HEK293 (cell line): ENCODE measurements around the gene ADAMTS9.

Source experiments
- GFI1B ChIP-seq: fragments of 450-650 bp; formaldehyde crosslinking; IDR thresholded peaks from 2 replicates; pipeline ENCODE4 v1.5.1; 2016; ENCODE audit warnings: missing biosample characterization, missing genetic modification characterization
- GLI2 ChIP-seq: fragments of 450-650 bp; formaldehyde crosslinking; IDR thresholded peaks from 2 replicates; pipeline ENCODE4; 2017; ENCODE audit warnings: missing biosample characterization, missing genetic modification characterization, low read depth, borderline replicate concordance
- HOXA7 ChIP-seq: sonication (generic); formaldehyde crosslinking; IDR thresholded peaks from 2 replicates; pipeline ENCODE4 v1.8.1; 2022; ENCODE audit warnings: missing genetic modification reagents, borderline replicate concordance
- KLF1 ChIP-seq: fragments of 450-650 bp; formaldehyde crosslinking; IDR thresholded peaks from 2 replicates; pipeline ENCODE4 v1.5.1; 2016; ENCODE audit warnings: missing biosample characterization, missing genetic modification characterization
- KLF16 ChIP-seq: fragments of 450-650 bp; formaldehyde crosslinking; IDR thresholded peaks from 2 replicates; pipeline ENCODE4 v1.5.1; 2017; ENCODE audit warnings: missing biosample characterization, missing genetic modification characterization
- KLF9 ChIP-seq: fragments of 450-650 bp; formaldehyde crosslinking; IDR thresholded peaks from 2 replicates; pipeline ENCODE4 v1.5.1; 2016; ENCODE audit warnings: missing biosample characterization, missing genetic modification characterization, low read depth
- MYNN ChIP-seq: fragments of 450-650 bp; formaldehyde crosslinking; IDR thresholded peaks from 2 replicates; pipeline ENCODE4 v1.5.1; 2016; ENCODE audit warnings: missing biosample characterization, missing genetic modification characterization, borderline replicate concordance
- RBAK ChIP-seq: fragments of 450-650 bp; formaldehyde crosslinking; IDR thresholded peaks from 2 replicates; pipeline ENCODE4 v1.5.1; 2016; ENCODE audit warnings: missing biosample characterization, missing genetic modification characterization
- SETDB1 ChIP-seq: IDR thresholded peaks from one replicate; pipeline ENCODE4 v1.6.1; 2017; ENCODE audit warnings: mild to moderate bottlenecking, low read length, moderate library complexity, mixed read lengths; ENCODE audit not compliant: insufficient read length
- SP3 ChIP-seq: fragments of 450-650 bp; formaldehyde crosslinking; IDR thresholded peaks from 2 replicates; pipeline ENCODE4 v1.5.1; 2016; ENCODE audit warnings: missing biosample characterization, missing genetic modification characterization
- ZEB2 ChIP-seq: fragments of 450-650 bp; formaldehyde crosslinking; IDR thresholded peaks from 2 replicates; pipeline ENCODE4 v1.5.1; 2016; ENCODE audit warnings: missing biosample characterization, missing genetic modification characterization
- ZNF140 ChIP-seq: fragments of 450-650 bp; formaldehyde crosslinking; IDR thresholded peaks from 2 replicates; pipeline ENCODE4 v1.5.1; 2016; ENCODE audit warnings: missing biosample characterization, missing genetic modification characterization
- ZNF221 ChIP-seq: fragments of 450-650 bp; formaldehyde crosslinking; IDR thresholded peaks from 2 replicates; pipeline ENCODE4 v1.5.1; 2017; ENCODE audit warnings: missing biosample characterization, missing genetic modification characterization, borderline replicate concordance
- ZNF266 ChIP-seq: fragments of 450-650 bp; formaldehyde crosslinking; IDR thresholded peaks from 2 replicates; pipeline ENCODE4 v1.5.1; 2016; ENCODE audit warnings: missing biosample characterization, missing genetic modification characterization, low read depth
- ZNF423 ChIP-seq: fragments of 450-650 bp; formaldehyde crosslinking; IDR thresholded peaks from 2 replicates; pipeline ENCODE4 v1.5.1; 2016; ENCODE audit warnings: missing biosample characterization, missing genetic modification characterization
- ZNF621 ChIP-seq: fragments of 450-650 bp; formaldehyde crosslinking; IDR thresholded peaks from 2 replicates; pipeline ENCODE4 v1.5.1; 2017; ENCODE audit warnings: missing biosample characterization, missing genetic modification characterization
- ZNF629 ChIP-seq: fragments of 450-650 bp; formaldehyde crosslinking; IDR thresholded peaks from 2 replicates; pipeline ENCODE4 v1.5.1; 2017; ENCODE audit warnings: missing biosample characterization, missing genetic modification characterization
- ZSCAN16 ChIP-seq: fragments of 450-650 bp; formaldehyde crosslinking; IDR thresholded peaks from 2 replicates; pipeline ENCODE4 v1.5.1; 2016; ENCODE audit warnings: missing biosample characterization, missing genetic modification characterization
- TF ChIP-seq, protein P1 (sequence below): fragments of 450-650 bp; formaldehyde crosslinking; IDR thresholded peaks from 2 replicates; pipeline ENCODE4 v1.5.1; 2017; ENCODE audit warnings: missing biosample characterization, mild to moderate bottlenecking, missing genetic modification characterization, moderate library complexity
- TF ChIP-seq, protein P2 (sequence below): fragments of 450-650 bp; formaldehyde crosslinking; IDR thresholded peaks from 2 replicates; pipeline ENCODE4 v1.5.1; 2016; ENCODE audit warnings: missing biosample characterization, missing genetic modification characterization
- TF ChIP-seq, protein P3 (sequence below): fragments of 450-650 bp; formaldehyde crosslinking; optimal IDR thresholded peaks from 2 replicates; pipeline ENCODE3; 2016; ENCODE audit warnings: missing biosample characterization, mild to moderate bottlenecking, missing genetic modification characterization
- TF ChIP-seq, protein P4 (sequence below): fragments of 450-650 bp; formaldehyde crosslinking; conservative IDR thresholded peaks from 2 replicates; pipeline ENCODE4 v1.5.1; 2016; ENCODE audit warnings: low read depth, missing biosample characterization, missing genetic modification characterization
- TF ChIP-seq, protein P5 (sequence below): fragments of 450-650 bp; formaldehyde crosslinking; IDR thresholded peaks from 2 replicates; pipeline ENCODE4 v1.5.1; 2016; ENCODE audit warnings: missing biosample characterization, missing genetic modification characterization
- TF ChIP-seq, protein P6 (sequence below): fragments of 450-650 bp; formaldehyde crosslinking; IDR thresholded peaks from 2 replicates; pipeline ENCODE4 v1.5.1; 2017; ENCODE audit warnings: missing biosample characterization, missing genetic modification characterization
- TF ChIP-seq, protein P7 (sequence below): fragments of 450-650 bp; formaldehyde crosslinking; IDR thresholded peaks from 2 replicates; pipeline ENCODE4 v1.5.0; 2017; ENCODE audit warnings: missing biosample characterization, missing genetic modification characterization, borderline replicate concordance

Gene ADAMTS9

DNA sequence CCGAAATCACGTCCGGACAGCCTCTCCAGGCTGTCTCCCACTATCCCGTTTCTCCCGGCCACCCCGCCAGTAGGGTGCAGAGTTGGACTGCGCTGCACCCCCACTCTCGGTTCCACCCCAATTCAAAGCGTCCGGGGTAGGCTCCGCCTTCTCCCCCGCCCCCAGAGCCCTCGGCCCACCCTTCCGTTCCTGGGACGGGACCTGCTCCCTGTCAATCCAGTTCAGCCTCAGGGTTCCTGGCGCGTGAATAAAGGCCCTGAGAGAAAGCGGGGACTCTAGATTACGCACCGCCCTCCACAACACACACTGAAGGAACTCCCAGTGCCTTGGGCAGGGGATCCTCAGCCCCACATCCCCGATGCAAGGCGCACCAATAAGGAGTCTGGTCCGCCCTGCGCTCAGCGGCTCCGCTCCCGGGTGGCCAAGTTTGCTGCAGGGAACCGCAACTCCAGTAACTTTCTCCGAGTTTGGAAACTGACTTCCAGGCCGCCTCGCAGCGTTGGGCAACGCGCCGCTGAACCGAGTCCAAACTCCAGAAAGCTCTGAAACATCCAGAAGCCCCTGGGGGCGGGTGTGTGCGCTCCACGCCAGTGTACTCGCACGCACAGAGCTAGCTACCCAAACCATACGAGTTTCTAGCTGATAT lies 1.9 kb downstream of the ADAMTS9 start (continued):
- TF ChIP-seq, protein P1, sequence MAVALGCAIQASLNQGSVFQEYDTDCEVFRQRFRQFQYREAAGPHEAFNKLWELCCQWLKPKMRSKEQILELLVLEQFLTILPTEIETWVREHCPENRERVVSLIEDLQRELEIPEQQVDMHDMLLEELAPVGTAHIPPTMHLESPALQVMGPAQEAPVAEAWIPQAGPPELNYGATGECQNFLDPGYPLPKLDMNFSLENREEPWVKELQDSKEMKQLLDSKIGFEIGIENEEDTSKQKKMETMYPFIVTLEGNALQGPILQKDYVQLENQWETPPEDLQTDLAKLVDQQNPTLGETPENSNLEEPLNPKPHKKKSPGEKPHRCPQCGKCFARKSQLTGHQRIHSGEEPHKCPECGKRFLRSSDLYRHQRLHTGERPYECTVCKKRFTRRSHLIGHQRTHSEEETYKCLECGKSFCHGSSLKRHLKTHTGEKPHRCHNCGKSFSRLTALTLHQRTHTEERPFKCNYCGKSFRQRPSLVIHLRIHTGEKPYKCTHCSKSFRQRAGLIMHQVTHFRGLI: no peak
- TF ChIP-seq KLF9: peak; percentile 21; the same call in 1 of the 2 replicates
- TF ChIP-seq GLI2 (tag by site-specific recombination): no peak
- TF ChIP-seq ZSCAN16 (tag by site-specific recombination): no peak
- no peak for TF ChIP-seq ZNF221 (tag by site-specific recombination)
- TF ChIP-seq SETDB1: no peak
- TF ChIP-seq, protein P2, sequence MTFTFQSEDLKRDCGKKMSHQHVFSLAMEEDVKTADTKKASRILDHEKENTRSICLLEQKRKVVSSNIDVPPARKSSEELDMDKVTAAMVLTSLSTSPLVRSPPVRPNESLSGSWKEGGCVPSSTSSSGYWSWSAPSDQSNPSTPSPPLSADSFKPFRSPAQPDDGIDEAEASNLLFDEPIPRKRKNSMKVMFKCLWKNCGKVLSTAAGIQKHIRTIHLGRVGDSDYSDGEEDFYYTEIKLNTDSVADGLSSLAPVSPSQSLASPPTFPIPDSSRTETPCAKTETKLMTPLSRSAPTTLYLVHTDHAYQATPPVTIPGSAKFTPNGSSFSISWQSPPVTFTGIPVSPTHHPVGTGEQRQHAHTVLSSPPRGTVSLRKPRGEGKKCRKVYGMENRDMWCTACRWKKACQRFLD (tag by site-specific recombination): no peak
- TF ChIP-seq, protein P3, sequence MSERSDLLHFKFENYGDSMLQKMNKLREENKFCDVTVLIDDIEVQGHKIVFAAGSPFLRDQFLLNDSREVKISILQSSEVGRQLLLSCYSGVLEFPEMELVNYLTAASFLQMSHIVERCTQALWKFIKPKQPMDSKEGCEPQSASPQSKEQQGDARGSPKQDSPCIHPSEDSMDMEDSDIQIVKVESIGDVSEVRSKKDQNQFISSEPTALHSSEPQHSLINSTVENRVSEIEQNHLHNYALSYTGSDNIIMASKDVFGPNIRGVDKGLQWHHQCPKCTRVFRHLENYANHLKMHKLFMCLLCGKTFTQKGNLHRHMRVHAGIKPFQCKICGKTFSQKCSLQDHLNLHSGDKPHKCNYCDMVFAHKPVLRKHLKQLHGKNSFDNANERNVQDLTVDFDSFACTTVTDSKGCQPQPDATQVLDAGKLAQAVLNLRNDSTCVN (tag by site-specific recombination): no peak
- TF ChIP-seq KLF16 (tag by site-specific recombination): no peak
- peak; percentile 23; the same call in 1 of the 2 replicates for TF ChIP-seq ZEB2
- no peak for TF ChIP-seq GFI1B (tag by site-specific recombination)
- TF ChIP-seq, protein P4, sequence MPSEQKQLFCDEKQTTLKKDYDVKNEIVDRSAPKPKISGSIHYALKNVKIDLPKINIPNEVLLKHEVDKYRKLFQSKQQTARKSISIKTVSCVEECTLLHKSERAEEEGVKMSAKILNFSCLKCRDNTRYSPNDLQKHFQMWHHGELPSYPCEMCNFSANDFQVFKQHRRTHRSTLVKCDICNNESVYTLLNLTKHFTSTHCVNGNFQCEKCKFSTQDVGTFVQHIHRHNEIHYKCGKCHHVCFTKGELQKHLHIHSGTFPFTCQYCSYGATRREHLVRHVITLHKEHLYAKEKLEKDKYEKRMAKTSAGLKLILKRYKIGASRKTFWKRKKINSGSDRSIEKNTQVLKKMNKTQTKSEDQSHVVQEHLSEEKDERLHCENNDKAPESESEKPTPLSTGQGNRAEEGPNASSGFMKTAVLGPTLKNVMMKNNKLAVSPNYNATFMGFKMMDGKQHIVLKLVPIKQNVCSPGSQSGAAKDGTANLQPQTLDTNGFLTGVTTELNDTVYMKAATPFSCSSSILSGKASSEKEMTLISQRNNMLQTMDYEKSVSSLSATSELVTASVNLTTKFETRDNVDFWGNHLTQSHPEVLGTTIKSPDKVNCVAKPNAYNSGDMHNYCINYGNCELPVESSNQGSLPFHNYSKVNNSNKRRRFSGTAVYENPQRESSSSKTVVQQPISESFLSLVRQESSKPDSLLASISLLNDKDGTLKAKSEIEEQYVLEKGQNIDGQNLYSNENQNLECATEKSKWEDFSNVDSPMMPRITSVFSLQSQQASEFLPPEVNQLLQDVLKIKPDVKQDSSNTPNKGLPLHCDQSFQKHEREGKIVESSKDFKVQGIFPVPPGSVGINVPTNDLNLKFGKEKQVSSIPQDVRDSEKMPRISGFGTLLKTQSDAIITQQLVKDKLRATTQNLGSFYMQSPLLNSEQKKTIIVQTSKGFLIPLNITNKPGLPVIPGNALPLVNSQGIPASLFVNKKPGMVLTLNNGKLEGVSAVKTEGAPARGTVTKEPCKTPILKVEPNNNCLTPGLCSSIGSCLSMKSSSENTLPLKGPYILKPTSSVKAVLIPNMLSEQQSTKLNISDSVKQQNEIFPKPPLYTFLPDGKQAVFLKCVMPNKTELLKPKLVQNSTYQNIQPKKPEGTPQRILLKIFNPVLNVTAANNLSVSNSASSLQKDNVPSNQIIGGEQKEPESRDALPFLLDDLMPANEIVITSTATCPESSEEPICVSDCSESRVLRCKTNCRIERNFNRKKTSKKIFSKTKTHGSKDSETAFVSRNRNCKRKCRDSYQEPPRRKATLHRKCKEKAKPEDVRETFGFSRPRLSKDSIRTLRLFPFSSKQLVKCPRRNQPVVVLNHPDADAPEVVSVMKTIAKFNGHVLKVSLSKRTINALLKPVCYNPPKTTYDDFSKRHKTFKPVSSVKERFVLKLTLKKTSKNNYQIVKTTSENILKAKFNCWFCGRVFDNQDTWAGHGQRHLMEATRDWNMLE (tag by site-specific recombination): no peak
- TF ChIP-seq ZNF621: no peak
- TF ChIP-seq, protein P5, sequence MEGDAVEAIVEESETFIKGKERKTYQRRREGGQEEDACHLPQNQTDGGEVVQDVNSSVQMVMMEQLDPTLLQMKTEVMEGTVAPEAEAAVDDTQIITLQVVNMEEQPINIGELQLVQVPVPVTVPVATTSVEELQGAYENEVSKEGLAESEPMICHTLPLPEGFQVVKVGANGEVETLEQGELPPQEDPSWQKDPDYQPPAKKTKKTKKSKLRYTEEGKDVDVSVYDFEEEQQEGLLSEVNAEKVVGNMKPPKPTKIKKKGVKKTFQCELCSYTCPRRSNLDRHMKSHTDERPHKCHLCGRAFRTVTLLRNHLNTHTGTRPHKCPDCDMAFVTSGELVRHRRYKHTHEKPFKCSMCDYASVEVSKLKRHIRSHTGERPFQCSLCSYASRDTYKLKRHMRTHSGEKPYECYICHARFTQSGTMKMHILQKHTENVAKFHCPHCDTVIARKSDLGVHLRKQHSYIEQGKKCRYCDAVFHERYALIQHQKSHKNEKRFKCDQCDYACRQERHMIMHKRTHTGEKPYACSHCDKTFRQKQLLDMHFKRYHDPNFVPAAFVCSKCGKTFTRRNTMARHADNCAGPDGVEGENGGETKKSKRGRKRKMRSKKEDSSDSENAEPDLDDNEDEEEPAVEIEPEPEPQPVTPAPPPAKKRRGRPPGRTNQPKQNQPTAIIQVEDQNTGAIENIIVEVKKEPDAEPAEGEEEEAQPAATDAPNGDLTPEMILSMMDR (tag by site-specific recombination): peak; percentile 59; the same call in 1 of the 2 replicates
- no peak for TF ChIP-seq ZNF423 (tag by site-specific recombination)
- TF ChIP-seq ZNF140 (tag by site-specific recombination): no peak
- no peak for TF ChIP-seq RBAK
- TF ChIP-seq, protein P6, sequence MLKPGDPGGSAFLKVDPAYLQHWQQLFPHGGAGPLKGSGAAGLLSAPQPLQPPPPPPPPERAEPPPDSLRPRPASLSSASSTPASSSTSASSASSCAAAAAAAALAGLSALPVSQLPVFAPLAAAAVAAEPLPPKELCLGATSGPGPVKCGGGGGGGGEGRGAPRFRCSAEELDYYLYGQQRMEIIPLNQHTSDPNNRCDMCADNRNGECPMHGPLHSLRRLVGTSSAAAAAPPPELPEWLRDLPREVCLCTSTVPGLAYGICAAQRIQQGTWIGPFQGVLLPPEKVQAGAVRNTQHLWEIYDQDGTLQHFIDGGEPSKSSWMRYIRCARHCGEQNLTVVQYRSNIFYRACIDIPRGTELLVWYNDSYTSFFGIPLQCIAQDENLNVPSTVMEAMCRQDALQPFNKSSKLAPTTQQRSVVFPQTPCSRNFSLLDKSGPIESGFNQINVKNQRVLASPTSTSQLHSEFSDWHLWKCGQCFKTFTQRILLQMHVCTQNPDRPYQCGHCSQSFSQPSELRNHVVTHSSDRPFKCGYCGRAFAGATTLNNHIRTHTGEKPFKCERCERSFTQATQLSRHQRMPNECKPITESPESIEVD (tag by site-specific recombination): no peak
- TF ChIP-seq, protein P7, sequence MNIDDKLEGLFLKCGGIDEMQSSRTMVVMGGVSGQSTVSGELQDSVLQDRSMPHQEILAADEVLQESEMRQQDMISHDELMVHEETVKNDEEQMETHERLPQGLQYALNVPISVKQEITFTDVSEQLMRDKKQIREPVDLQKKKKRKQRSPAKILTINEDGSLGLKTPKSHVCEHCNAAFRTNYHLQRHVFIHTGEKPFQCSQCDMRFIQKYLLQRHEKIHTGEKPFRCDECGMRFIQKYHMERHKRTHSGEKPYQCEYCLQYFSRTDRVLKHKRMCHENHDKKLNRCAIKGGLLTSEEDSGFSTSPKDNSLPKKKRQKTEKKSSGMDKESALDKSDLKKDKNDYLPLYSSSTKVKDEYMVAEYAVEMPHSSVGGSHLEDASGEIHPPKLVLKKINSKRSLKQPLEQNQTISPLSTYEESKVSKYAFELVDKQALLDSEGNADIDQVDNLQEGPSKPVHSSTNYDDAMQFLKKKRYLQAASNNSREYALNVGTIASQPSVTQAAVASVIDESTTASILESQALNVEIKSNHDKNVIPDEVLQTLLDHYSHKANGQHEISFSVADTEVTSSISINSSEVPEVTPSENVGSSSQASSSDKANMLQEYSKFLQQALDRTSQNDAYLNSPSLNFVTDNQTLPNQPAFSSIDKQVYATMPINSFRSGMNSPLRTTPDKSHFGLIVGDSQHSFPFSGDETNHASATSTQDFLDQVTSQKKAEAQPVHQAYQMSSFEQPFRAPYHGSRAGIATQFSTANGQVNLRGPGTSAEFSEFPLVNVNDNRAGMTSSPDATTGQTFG (tag by site-specific recombination): no peak
- no peak for TF ChIP-seq ZNF266 (tag by site-specific recombination)
- TF ChIP-seq ZNF629 (tag by site-specific recombination): no peak; the same call in 1 of the 2 replicates
- no peak for TF ChIP-seq HOXA7 (CRISPR knock-in tag)
- no peak for TF ChIP-seq MYNN
- TF ChIP-seq KLF1 (tag by site-specific recombination): no peak
- TF ChIP-seq SP3: peak; percentile 83
